Kidney epithelial cell (primary cell): ENCODE measurements around the gene NXPE3. TPM values are rescaled to one million over a fixed set of nuclear protein-coding genes. Genes with fewer than 3 reads are reported as not detected.

Source experiments
- DNase-seq: peaks from one replicate; pipeline ENCODE4 v3.0.0-alpha.2; 2010; ENCODE audit warnings: low read depth
- H3K27me3 ChIP-seq: 2 replicates; pipeline ENCODE4 v1.6.0; 2011; ENCODE audit warnings: low read length; ENCODE audit not compliant: control insufficient read depth, insufficient read depth
- H3K36me3 ChIP-seq: 2 replicates; pipeline ENCODE4 v1.5.1; 2011; ENCODE audit warnings: low read length; ENCODE audit not compliant: control insufficient read depth, insufficient read depth
- H3K4me3 ChIP-seq: 2 replicates; pipeline ENCODE4 v1.5.1; 2011; ENCODE audit warnings: low read depth, mild to moderate bottlenecking, control low read depth, low read length
- CTCF ChIP-seq: IDR thresholded peaks from 2 replicates; pipeline ENCODE4 v1.5.1; 2011; ENCODE audit warnings: mild to moderate bottlenecking, moderate library complexity, low read length, control low read depth, inconsistent platforms; ENCODE audit not compliant: insufficient read depth, poor library complexity, severe bottlenecking
- total RNA-seq: library from RNA; depleted of rRNA; stranded (reverse); fragments of >200 nt; gene quantifications from 2 replicates; pipeline ENCODE4 v1.2.3, GENCODE V29; 2015

NXPE3 gene
- total RNA-seq, 1 donor from 2014 or later, result 13.6 TPM

DNA sequence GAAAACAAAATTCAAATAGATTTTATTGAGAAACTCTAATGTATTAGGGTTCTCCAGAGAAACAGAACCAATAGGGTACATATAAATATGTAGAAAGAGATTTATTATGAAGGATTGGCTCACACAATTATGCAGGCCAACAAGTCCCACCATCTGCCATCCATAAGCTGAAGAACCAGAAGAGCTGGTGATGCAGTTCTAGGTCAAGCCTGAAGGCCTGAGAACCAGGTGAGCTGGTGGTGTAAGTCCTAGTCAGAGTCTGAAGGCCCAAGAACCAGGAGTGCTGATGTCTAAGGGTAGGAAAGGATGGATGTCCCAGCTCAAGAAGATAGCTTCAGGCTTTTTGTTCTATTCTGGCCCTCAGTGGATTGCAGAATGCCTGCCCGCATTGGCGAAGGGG lies 67.7 kb downstream of the NXPE3 start:
- no peak for DNase-seq
- TF ChIP-seq CTCF, result no peak
- H3K4me3 ChIP-seq, result no peak overlapping the region

GRCh38 chr3:101847328-101847727 lies 68.3 kb downstream of the NXPE3 start:
- Histone ChIP-seq H3K36me3 (no peaks in the 10 kb centered on the region), H3K27me3 (no peaks in the 10 kb centered on the region), H3K4me3 (no peak overlapping the region)
- TF ChIP-seq CTCF, result no peak
- no peak for DNase-seq

More for the DNA sequence above, 67.7 kb downstream of the NXPE3 start:
- Histone ChIP-seq H3K36me3 (no peaks in the 10 kb centered on the region), H3K27me3 (no peaks in the 10 kb centered on the region)

DNA sequence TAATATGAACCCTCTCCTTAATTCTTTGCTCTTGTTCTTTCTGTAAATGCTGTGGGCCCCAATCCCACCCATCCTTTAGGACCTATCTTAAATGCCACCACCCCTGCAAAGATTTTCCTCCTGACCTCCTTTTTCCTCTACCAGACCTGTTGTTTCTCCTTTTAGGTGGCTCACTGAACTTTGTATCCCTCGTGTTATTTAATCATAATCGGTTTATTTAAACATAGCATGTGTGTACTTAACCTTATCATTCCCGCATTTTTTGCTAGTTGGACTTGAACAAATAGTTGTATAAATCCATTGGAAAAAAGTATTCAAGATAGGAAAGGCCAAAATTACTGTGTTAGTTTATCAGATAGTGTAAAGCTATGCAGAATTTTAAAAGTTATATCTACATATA lies 69.3 kb downstream of the NXPE3 start:
- no peak for TF ChIP-seq CTCF
- DNase-seq, result no peak
- peaks cover 2% of the 10 kb centered on the region for H3K36me3 ChIP-seq
- peak overlapping the region; percentile 39 for H3K4me3 ChIP-seq
- no peaks in the 10 kb centered on the region for H3K27me3 ChIP-seq

- peak within 1 kb of the TSS; percentile 96 for H3K4me3 ChIP-seq
- H3K27me3 ChIP-seq, result no peaks in the 10 kb centered on the region
- peaks cover 2% of the 10 kb centered on the region for H3K36me3 ChIP-seq
- peak; percentile 67 for DNase-seq
- no peak for TF ChIP-seq CTCF
Measured at GRCh38 chr3:101848754-101849713, 70.0 kb downstream of the NXPE3 start, which contains the start of gene NFKBIZ. NFKBIZ (plus strand) TSS chr3:101849514; CDS start chr3:101849629, 115 bp downstream.

DNA sequence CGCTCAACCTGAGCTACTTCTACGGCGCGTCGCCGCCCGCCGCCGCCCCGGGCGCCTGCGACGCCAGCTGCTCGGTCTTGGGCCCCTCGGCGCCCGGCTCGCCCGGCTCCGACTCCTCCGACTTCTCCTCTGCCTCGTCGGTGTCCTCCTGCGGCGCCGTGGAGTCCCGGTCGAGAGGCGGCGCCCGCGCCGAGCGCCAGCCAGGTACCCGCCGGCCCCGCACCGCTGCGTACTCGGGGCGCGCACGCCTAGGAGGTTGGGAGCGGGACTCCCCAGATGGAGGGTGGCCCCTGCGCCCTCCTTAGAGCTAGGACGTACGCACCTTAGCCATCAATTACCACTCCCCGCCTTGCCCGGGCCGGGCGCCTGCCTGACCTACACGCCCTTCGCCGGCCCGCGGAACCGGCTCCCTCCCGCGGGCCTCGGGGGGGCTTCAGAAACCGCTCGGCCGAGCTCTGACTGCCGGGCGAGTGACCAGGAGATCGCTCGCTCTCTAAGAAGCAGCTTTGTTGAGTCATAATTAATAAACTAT lies 70.8 kb downstream of the NXPE3 start:
- no peak for TF ChIP-seq CTCF
- peaks cover 2% of the 10 kb centered on the region for H3K36me3 ChIP-seq
- no peak for DNase-seq
- peak overlapping the region; percentile 96 for H3K4me3 ChIP-seq
- H3K27me3 ChIP-seq, result no peaks in the 10 kb centered on the region
